Cardiac muscle cell (in vitro differentiated cells and primary cell): ENCODE measurements around the gene ARHGEF7. TPM values are rescaled to one million over a fixed set of nuclear protein-coding genes. Genes with fewer than 3 reads are reported as not detected.

Experiments
- DNase-seq, 2 donors: peaks; one replicate each; pipeline versions ENCODE4 v3.0.0 to v3.0.0-alpha.2; 2010 to 2017; ENCODE audit warnings: low read depth in 1 of 2, low spot score in 1 of 2
- H3K27ac ChIP-seq: fragments of 200-600 bp; sonication (generic); 2 replicates; pipeline ENCODE4 v1.5.1; 2016
- H3K27me3 ChIP-seq: fragments of 200-600 bp; sonication (generic); 2 replicates; pipeline ENCODE4 v1.6.0; 2016; ENCODE audit warnings: control low read depth
- H3K36me3 ChIP-seq: fragments of 200-600 bp; sonication (generic); 2 replicates; pipeline ENCODE4 v1.5.1; 2016; ENCODE audit warnings: control low read depth
- H3K4me1 ChIP-seq: fragments of 200-600 bp; sonication (generic); 2 replicates; pipeline ENCODE4 v1.8.1; 2017; ENCODE audit warnings: low read depth, mild to moderate bottlenecking, mixed run types
- H3K4me3 ChIP-seq: fragments of 200-600 bp; sonication (generic); 2 replicates; pipeline ENCODE4 v1.5.1; 2016; ENCODE audit warnings: mild to moderate bottlenecking
- H3K9me3 ChIP-seq: fragments of 200-600 bp; sonication (generic); 2 replicates; pipeline ENCODE4 v1.5.1; 2017; ENCODE audit warnings: low read depth, mild to moderate bottlenecking, control low read depth
- polyA plus RNA-seq: library from polyadenylated mRNA; unstranded; fragments of >200 nt; fragmentation: Nextera tagmentation; extraction: Ambion mirVana; gene quantifications from 2 replicates; pipeline ENCODE4 v1.2.1, GENCODE V29; 2016
- total RNA-seq: library from RNA; depleted of rRNA; stranded (reverse); fragments of >200 nt; gene quantifications from 2 replicates; pipeline ENCODE4 v1.2.3, GENCODE V29; 2016
- TF ChIP-seq, protein P1 (sequence below): IDR thresholded peaks from 2 replicates; pipeline ENCODE4 v1.5.1; 2012; ENCODE audit warnings: low read depth, mild to moderate bottlenecking, low read length

ARHGEF7 gene
- total and polyA plus RNA-seq, 2 experiments from 2014 or later: 20.4 to 32.3 TPM

DNA sequence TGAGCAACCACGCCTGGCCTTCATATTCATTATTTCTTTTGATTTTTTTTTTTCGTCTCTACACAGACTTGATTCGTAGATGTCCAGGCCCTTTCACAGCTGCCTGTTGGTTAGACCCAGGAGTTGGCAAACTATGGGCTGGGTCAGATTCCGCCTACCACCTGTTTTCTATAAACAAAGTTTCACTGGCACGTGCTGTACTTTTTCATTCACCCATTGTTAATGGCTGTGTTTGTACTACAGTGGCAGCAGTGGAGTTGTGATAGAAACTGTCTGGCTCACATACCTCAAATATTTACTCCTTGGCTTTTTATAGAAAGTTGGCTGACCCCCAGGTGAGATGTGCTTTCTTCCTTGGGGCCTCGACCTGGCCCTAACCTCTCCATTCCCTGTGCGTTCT is 132.4 kb downstream of the ARHGEF7 start:
- peak in 1 of 2 donors; percentile 5 for DNase-seq
- peak overlapping the region; percentile 31 for H3K27ac ChIP-seq

GRCh38 chr13:111248822-111249221 is 133.7 kb downstream of the ARHGEF7 start:
- no peak overlapping the region for H3K4me3 ChIP-seq
- no peak for DNase-seq
- H3K27ac ChIP-seq: peak overlapping the region; percentile 5
- no peaks in the 10 kb centered on the region for H3K9me3 ChIP-seq
- TF ChIP-seq, protein P1, sequence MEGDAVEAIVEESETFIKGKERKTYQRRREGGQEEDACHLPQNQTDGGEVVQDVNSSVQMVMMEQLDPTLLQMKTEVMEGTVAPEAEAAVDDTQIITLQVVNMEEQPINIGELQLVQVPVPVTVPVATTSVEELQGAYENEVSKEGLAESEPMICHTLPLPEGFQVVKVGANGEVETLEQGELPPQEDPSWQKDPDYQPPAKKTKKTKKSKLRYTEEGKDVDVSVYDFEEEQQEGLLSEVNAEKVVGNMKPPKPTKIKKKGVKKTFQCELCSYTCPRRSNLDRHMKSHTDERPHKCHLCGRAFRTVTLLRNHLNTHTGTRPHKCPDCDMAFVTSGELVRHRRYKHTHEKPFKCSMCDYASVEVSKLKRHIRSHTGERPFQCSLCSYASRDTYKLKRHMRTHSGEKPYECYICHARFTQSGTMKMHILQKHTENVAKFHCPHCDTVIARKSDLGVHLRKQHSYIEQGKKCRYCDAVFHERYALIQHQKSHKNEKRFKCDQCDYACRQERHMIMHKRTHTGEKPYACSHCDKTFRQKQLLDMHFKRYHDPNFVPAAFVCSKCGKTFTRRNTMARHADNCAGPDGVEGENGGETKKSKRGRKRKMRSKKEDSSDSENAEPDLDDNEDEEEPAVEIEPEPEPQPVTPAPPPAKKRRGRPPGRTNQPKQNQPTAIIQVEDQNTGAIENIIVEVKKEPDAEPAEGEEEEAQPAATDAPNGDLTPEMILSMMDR: no peak
- H3K27me3 ChIP-seq: no peaks in the 10 kb centered on the region
- H3K36me3 ChIP-seq: peaks cover 21% of the 10 kb centered on the region
- H3K4me1 ChIP-seq: peaks cover 46% of the 10 kb centered on the region

More for the DNA sequence above, 132.4 kb downstream of the ARHGEF7 start:
- Histone ChIP-seq H3K4me1 (peaks cover 36% of the 10 kb centered on the region), H3K9me3 (no peaks in the 10 kb centered on the region), H3K36me3 (peaks cover 25% of the 10 kb centered on the region), H3K27me3 (no peaks in the 10 kb centered on the region), H3K4me3 (no peak overlapping the region)
- TF ChIP-seq, protein P1: no peak

DNA sequence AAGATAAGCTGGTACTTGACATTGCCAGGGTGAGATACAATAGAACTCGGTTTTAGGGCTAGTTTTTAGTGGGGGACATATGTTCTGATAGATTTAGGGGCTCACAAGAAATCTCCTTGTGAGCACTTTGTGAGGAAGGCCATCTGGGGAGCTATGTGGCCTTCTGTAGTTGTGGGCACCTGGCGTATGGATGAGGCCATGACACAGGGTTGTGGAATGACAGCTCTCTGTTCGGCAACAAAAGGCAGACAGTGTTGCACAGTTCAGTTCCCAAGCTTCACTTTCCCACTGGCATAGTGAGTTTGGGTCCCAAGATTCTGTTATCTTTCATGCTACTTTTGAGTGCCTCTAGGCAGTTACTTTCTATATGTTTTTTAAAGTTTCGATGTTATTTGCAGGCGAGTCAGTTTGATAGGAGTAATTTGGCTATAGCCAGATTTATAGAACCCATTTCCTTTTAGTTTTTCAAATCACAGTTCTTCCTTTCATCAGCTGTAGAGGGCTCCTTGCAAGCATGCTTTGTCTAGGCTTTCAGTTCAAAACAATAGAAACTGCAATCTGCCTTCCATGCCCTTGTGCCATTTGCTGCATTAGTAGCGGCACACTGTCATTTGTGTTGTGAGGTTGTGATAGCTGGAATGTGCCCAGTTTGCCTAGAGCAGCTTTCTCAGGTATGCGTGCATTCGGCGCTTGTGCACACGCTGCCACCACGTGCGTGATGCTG is 134.7 kb downstream of the ARHGEF7 start:
- H3K4me3 ChIP-seq: no peak overlapping the region
- no peak overlapping the region for H3K27ac ChIP-seq

DNA sequence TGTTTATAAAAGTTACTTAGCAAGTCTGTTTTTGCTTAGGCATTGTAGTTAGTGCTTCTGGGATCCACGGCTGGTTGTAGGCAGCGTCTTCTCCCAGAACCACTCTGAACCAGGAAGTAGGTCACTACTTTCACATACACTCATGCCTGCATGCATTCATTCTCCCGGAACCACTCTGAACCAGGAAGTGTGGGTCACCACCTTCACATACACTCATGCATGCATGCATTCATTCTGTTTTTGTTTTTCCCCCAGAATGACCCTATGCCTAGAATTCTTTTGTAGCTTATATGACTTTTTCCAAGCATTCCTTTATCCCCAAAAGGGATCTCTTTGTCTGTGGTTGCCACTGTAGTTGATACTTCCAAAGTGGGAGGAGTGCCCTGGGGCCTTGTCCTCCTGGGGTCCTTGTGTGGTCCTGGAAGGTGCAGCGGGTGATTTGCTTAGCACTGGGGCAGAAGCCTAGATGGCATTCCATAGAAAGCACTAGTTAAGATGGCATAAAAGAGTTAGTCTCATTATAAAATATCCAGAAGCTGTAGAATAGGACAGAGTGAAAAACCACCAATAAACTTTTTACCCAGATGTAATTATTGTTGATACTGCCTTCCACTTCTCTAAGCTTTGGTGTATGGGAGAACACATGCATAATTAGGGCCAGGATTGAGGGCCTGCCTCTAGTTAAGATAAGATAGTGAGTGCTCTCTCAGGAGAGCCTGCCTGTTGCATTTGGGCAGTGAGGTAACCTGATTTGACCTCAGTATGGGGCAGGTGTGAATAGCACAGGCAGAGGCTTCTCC is 136.7 kb downstream of the ARHGEF7 start:
- peak in 1 of 2 donors; percentile 26 for DNase-seq
- Histone ChIP-seq H3K27me3 (no peaks in the 10 kb centered on the region), H3K36me3 (peaks cover under 1% of the 10 kb centered on the region), H3K4me3 (no peak overlapping the region), H3K9me3 (no peaks in the 10 kb centered on the region), H3K4me1 (peaks cover 46% of the 10 kb centered on the region), H3K27ac (peak overlapping the region; percentile 37)
- TF ChIP-seq, protein P1: no peak

More for the DNA sequence above, 134.7 kb downstream of the ARHGEF7 start:
- Histone ChIP-seq H3K27me3 (no peaks in the 10 kb centered on the region), H3K9me3 (no peaks in the 10 kb centered on the region), H3K4me1 (peaks cover 46% of the 10 kb centered on the region), H3K36me3 (peaks cover 12% of the 10 kb centered on the region)
- no peak for DNase-seq
- TF ChIP-seq, protein P1: no peak

DNA sequence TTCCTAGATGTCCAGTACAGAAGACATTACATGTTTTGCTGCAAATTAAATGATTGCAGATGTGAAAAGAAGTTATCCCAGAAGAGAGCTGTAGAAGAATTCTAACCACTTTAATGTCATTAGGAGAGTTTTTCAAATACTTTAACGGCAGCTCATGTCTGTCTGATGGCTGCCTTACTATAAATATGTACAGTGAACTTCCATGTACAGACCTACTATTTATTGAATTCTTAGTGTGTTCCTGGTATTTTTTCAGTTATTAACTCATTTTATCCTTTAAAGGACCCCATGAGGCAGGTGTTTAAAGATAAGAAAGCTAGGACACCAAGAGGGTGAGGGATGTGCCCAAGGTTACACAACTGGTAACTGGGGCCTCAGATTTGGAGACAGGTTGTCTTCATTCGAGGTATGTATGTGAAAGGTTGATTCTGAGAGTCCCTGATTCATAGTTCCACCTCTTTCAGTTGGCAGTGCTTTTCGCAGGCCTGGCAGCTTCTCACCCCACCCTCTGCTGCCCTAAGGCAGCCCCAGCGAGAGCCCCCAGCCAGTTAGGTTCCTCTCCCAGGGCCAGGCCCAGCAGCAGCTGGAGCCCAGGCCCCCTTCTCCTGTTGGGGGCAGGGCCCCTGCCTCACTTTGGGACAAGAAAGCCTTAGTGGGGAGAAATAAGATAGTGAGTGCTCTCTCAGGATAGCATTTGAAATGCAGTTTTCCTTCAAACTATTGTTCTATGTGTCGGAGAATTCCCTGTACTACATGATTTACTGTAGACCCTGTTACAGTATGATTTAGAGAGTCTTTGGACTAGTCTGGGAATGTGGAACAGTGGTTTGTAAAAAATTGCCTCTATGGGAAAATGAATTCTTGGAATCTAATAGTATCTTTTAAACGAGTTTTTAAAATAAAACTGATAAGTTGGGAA is 137.6 kb downstream of the ARHGEF7 start:
- Histone ChIP-seq H3K9me3 (no peaks in the 10 kb centered on the region), H3K27me3 (no peaks in the 10 kb centered on the region), H3K4me1 (peaks cover 42% of the 10 kb centered on the region), H3K4me3 (no peak overlapping the region), H3K27ac (peak overlapping the region; percentile 37), H3K36me3 (no peaks in the 10 kb centered on the region)
- TF ChIP-seq, protein P1: no peak
- DNase-seq: no peak
